HEK293T (cell line): ENCODE results near the gene GTF2H2C_2.
"Not testable (repeated sequence)": the region's sequence is repeated elsewhere in the genome, so short reads cannot be mapped to it uniquely, and the experiment has no call there.

Source experiments
- ARNT ChIP-seq: fragments of 450-650 bp; IDR thresholded peaks from 2 replicates; pipeline ENCODE4 v1.6.1; 2017; ENCODE audit warnings: mild to moderate bottlenecking
- BHLHE40 ChIP-seq: fragments of 450-650 bp; IDR thresholded peaks from 2 replicates; pipeline ENCODE4 v1.6.1; 2016; ENCODE audit warnings: mild to moderate bottlenecking, moderate library complexity, borderline replicate concordance
- CTBP1 ChIP-seq: fragments of 450-650 bp; IDR thresholded peaks from 2 replicates; pipeline ENCODE4 v1.6.1; 2016; ENCODE audit warnings: borderline replicate concordance
- ELF4 ChIP-seq: fragments of 450-650 bp; IDR thresholded peaks from 2 replicates; pipeline ENCODE4 v1.6.1; 2017; ENCODE audit warnings: antibody characterized with exemption
- FOXA1 ChIP-seq: fragments of 450-650 bp; IDR thresholded peaks from 2 replicates; pipeline ENCODE4 v1.6.1; 2016; ENCODE audit warnings: mild to moderate bottlenecking
- FOXK2 ChIP-seq: fragments of 450-650 bp; IDR thresholded peaks from 2 replicates; pipeline ENCODE4 v1.6.1; 2016; ENCODE audit warnings: mild to moderate bottlenecking
- FOXM1 ChIP-seq: fragments of 450-650 bp; IDR thresholded peaks from 2 replicates; pipeline ENCODE4 v1.6.1; 2017; ENCODE audit warnings: mild to moderate bottlenecking, borderline replicate concordance
- L3MBTL2 ChIP-seq: fragments of 450-650 bp; conservative IDR thresholded peaks from 2 replicates; pipeline ENCODE4 v1.6.1; 2016; ENCODE audit warnings: mild to moderate bottlenecking
- LEF1 ChIP-seq: fragments of 450-650 bp; IDR thresholded peaks from 2 replicates; pipeline ENCODE4 v1.6.1; 2017; ENCODE audit warnings: mild to moderate bottlenecking, borderline replicate concordance
- SP1 ChIP-seq: fragments of 450-650 bp; IDR thresholded peaks from 2 replicates; pipeline ENCODE4 v1.6.1; 2017
- SUZ12 ChIP-seq: fragments of 450-650 bp; IDR thresholded peaks from 2 replicates; pipeline ENCODE4 v1.6.1; 2016; ENCODE audit warnings: mild to moderate bottlenecking
- TARDBP ChIP-seq: fragments of 450-650 bp; IDR thresholded peaks from 2 replicates; pipeline ENCODE4 v1.6.1; 2016
- ZNF384 ChIP-seq: fragments of 450-650 bp; IDR thresholded peaks from 2 replicates; pipeline ENCODE4 v1.6.1; 2016
- TF ChIP-seq, protein P1 (sequence below): fragments of 450-650 bp; IDR thresholded peaks from 2 replicates; pipeline ENCODE4 v1.6.1; 2016

DNA sequence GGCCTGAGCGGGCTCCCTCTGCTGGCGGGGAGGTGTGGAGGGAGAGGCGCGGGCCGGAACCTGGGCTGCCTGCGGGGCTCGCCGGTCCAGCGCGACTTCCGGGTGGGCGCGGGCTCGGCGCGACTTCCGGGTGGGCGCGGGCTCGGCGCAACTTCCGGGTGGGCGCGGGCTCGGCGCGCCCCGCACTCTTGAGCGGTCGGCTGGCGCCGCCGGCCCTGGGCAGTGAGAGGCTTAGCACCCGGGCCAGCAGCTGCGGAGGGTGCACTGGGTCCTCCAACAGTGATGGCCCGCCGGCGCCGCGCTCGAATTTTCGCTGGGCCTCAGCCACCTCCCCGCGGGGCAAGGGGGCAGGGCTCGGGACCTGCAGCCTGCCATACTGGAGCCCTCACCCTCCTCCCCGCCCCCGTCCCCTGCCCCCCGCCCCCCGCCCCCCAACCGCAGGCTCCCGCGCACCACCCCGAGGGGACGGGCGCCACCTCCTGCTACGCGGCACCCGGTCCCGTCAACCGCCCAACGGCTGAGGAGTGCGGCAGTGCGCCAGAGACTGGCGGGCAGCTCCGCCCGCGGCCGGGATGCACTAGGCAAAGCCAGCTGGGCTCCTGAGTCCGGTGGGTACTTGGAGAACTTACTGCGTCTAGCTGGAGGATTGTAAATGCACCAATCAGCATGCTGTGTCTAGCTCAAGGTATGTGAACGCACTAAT is 14.0 kb upstream of the GTF2H2C_2 start:
- TF ChIP-seq, protein P1, sequence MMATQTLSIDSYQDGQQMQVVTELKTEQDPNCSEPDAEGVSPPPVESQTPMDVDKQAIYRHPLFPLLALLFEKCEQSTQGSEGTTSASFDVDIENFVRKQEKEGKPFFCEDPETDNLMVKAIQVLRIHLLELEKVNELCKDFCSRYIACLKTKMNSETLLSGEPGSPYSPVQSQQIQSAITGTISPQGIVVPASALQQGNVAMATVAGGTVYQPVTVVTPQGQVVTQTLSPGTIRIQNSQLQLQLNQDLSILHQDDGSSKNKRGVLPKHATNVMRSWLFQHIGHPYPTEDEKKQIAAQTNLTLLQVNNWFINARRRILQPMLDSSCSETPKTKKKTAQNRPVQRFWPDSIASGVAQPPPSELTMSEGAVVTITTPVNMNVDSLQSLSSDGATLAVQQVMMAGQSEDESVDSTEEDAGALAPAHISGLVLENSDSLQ = not testable (repeated sequence)
- TF ChIP-seq L3MBTL2, FOXA1, FOXM1, TARDBP, FOXK2, SUZ12, SP1, BHLHE40, ZNF384, ELF4, ARNT, CTBP1, LEF1: not testable (repeated sequence)
